Activated naive CD8-positive, alpha-beta T cell treated with anti-CD3 and anti-CD28 coated beads for 36 hours (primary cell): ENCODE results near the gene RNF157. TPM values are rescaled to one million over a fixed set of nuclear protein-coding genes. Genes with fewer than 3 reads are reported as not detected.
"Not testable (repeated sequence)": the region's sequence is repeated elsewhere in the genome, so short reads cannot be mapped to it uniquely, and the experiment has no call there.

Source experiments
- DNase-seq: peaks from one replicate; pipeline ENCODE4 v3.0.0; 2021
- H3K27ac Mint-ChIP-seq: one replicate; pipeline ENCODE4 v1.8.0; 2022; ENCODE audit warnings: mild to moderate bottlenecking, moderate library complexity, mixed read lengths
- H3K27me3 Mint-ChIP-seq: one replicate; pipeline ENCODE4 v1.8.0; 2022; ENCODE audit warnings: mild to moderate bottlenecking, mixed read lengths
- H3K36me3 Mint-ChIP-seq: one replicate; pipeline ENCODE4 v1.8.0; 2021; ENCODE audit warnings: mild to moderate bottlenecking, mixed read lengths
- H3K4me1 Mint-ChIP-seq: one replicate; pipeline ENCODE4 v1.8.0; 2021; ENCODE audit warnings: mixed read lengths
- H3K4me3 Mint-ChIP-seq: one replicate; pipeline ENCODE4 v1.8.0; 2022; ENCODE audit warnings: mild to moderate bottlenecking, moderate library complexity, mixed read lengths
- H3K9me3 Mint-ChIP-seq: one replicate; pipeline ENCODE4 v1.8.0; 2022; ENCODE audit warnings: mixed read lengths
- total RNA-seq, 2 experiments: library from RNA; stranded (reverse); gene quantifications; one replicate each; pipeline ENCODE4 v1.2.3, GENCODE V29; 2021

Gene RNF157
- total RNA-seq, 2 experiments from 2014 or later = 30.4 to 34.7 TPM

GRCh38 chr17:76200354-76200753 is 39.9 kb downstream of the RNF157 start:
- H3K9me3 Mint-ChIP-seq = no peaks in the 10 kb centered on the region
- H3K4me1 Mint-ChIP-seq = peaks cover 59% of the 10 kb centered on the region
- DNase-seq = no peak
- H3K27me3 Mint-ChIP-seq = no peaks in the 10 kb centered on the region
- peak overlapping the region; percentile 92 for H3K27ac Mint-ChIP-seq
- peaks cover 54% of the 10 kb centered on the region for H3K36me3 Mint-ChIP-seq
- H3K4me3 Mint-ChIP-seq = peak overlapping the region; percentile 12

GRCh38 chr17:76199469-76199868 is 40.8 kb downstream of the RNF157 start:
- Mint-ChIP-seq H3K4me3 (peak overlapping the region; percentile 45), H3K27ac (peak overlapping the region; percentile 92), H3K4me1 (peaks cover 59% of the 10 kb centered on the region), H3K36me3 (peaks cover 61% of the 10 kb centered on the region), H3K27me3 (no peaks in the 10 kb centered on the region), H3K9me3 (peaks cover 3% of the 10 kb centered on the region)
- DNase-seq = peak; percentile 62

- no peak overlapping the region for H3K4me3 Mint-ChIP-seq
Observed at GRCh38 chr17:76198702-76199101, 41.6 kb downstream of the RNF157 start.

GRCh38 chr17:76197911-76198310 is 42.4 kb downstream of the RNF157 start:
- no peaks in the 10 kb centered on the region for H3K27me3 Mint-ChIP-seq
- H3K36me3 Mint-ChIP-seq = peaks cover 61% of the 10 kb centered on the region
- no peak overlapping the region for H3K27ac Mint-ChIP-seq
- no peak for DNase-seq
- H3K4me3 Mint-ChIP-seq = no peak overlapping the region
- H3K4me1 Mint-ChIP-seq = peaks cover 70% of the 10 kb centered on the region
- H3K9me3 Mint-ChIP-seq = peaks cover 3% of the 10 kb centered on the region

More at GRCh38 chr17:76198702-76199101, 41.6 kb downstream of the RNF157 start:
- peaks cover 61% of the 10 kb centered on the region for H3K36me3 Mint-ChIP-seq
- H3K9me3 Mint-ChIP-seq = peaks cover 3% of the 10 kb centered on the region
- no peak for DNase-seq
- H3K27ac Mint-ChIP-seq = peak overlapping the region; percentile 92
- H3K27me3 Mint-ChIP-seq = no peaks in the 10 kb centered on the region
- H3K4me1 Mint-ChIP-seq = peaks cover 63% of the 10 kb centered on the region

GRCh38 chr17:76196675-76197074 is 43.6 kb downstream of the RNF157 start:
- peaks cover 3% of the 10 kb centered on the region for H3K9me3 Mint-ChIP-seq
- no peaks in the 10 kb centered on the region for H3K27me3 Mint-ChIP-seq
- H3K4me1 Mint-ChIP-seq = peaks cover 71% of the 10 kb centered on the region
- DNase-seq = no peak
- no peak overlapping the region for H3K4me3 Mint-ChIP-seq
- H3K27ac Mint-ChIP-seq = peak overlapping the region; percentile 40
- peaks cover 59% of the 10 kb centered on the region for H3K36me3 Mint-ChIP-seq

GRCh38 chr17:76195281-76196096 is 44.8 kb downstream of the RNF157 start:
- no peak for DNase-seq
- no peak overlapping the region for H3K4me3 Mint-ChIP-seq
- H3K9me3 Mint-ChIP-seq = peaks cover 3% of the 10 kb centered on the region
- peak overlapping the region; percentile 99 for H3K27ac Mint-ChIP-seq
- H3K27me3 Mint-ChIP-seq = no peaks in the 10 kb centered on the region
- peaks cover 69% of the 10 kb centered on the region for H3K4me1 Mint-ChIP-seq
- peaks cover 56% of the 10 kb centered on the region for H3K36me3 Mint-ChIP-seq

- peak overlapping the region; percentile 68 for H3K4me3 Mint-ChIP-seq
- H3K36me3 Mint-ChIP-seq = peaks cover 48% of the 10 kb centered on the region
- peaks cover 3% of the 10 kb centered on the region for H3K9me3 Mint-ChIP-seq
- peak overlapping the region; percentile 99 for H3K27ac Mint-ChIP-seq
- DNase-seq = peak; percentile 48
- no peaks in the 10 kb centered on the region for H3K27me3 Mint-ChIP-seq
- H3K4me1 Mint-ChIP-seq = peaks cover 67% of the 10 kb centered on the region
Observed at GRCh38 chr17:76193591-76193990, 46.7 kb downstream of the RNF157 start.

GRCh38 chr17:76191896-76192295 is 48.4 kb downstream of the RNF157 start:
- peak overlapping the region; percentile 77 for H3K4me3 Mint-ChIP-seq
- peak overlapping the region; percentile 99 for H3K27ac Mint-ChIP-seq
- H3K9me3 Mint-ChIP-seq = peaks cover 3% of the 10 kb centered on the region
- H3K4me1 Mint-ChIP-seq = peaks cover 66% of the 10 kb centered on the region
- DNase-seq = peak; percentile 46
- peaks cover 44% of the 10 kb centered on the region for H3K36me3 Mint-ChIP-seq
- no peaks in the 10 kb centered on the region for H3K27me3 Mint-ChIP-seq

GRCh38 chr17:76189741-76190140 is 50.6 kb downstream of the RNF157 start:
- peak overlapping the region; percentile 42 for H3K4me3 Mint-ChIP-seq
- H3K36me3 Mint-ChIP-seq = peaks cover 42% of the 10 kb centered on the region
- H3K4me1 Mint-ChIP-seq = peaks cover 71% of the 10 kb centered on the region
- H3K27me3 Mint-ChIP-seq = no peaks in the 10 kb centered on the region
- H3K9me3 Mint-ChIP-seq = peaks cover under 1% of the 10 kb centered on the region
- H3K27ac Mint-ChIP-seq = peak overlapping the region; percentile 99
- no peak for DNase-seq

GRCh38 chr17:76189247-76189646 is 51.0 kb downstream of the RNF157 start:
- Mint-ChIP-seq H3K27me3 (no peaks in the 10 kb centered on the region), H3K4me3 (peak overlapping the region; percentile 42), H3K36me3 (peaks cover 38% of the 10 kb centered on the region), H3K27ac (peak overlapping the region; percentile 99), H3K4me1 (peaks cover 72% of the 10 kb centered on the region), H3K9me3 (no peaks in the 10 kb centered on the region)
- no peak for DNase-seq

- Mint-ChIP-seq H3K4me3 (no peak overlapping the region), H3K4me1 (peaks cover 63% of the 10 kb centered on the region), H3K27ac (peak overlapping the region; percentile 71), H3K9me3 (no peaks in the 10 kb centered on the region), H3K27me3 (no peaks in the 10 kb centered on the region), H3K36me3 (peaks cover 31% of the 10 kb centered on the region)
- no peak for DNase-seq
Observed at GRCh38 chr17:76188213-76189016, 51.9 kb downstream of the RNF157 start.

GRCh38 chr17:76186774-76187173 is 53.5 kb downstream of the RNF157 start:
- not testable (repeated sequence) for H3K27me3 Mint-ChIP-seq

GRCh38 chr17:76184290-76184689 is 56.0 kb downstream of the RNF157 start:
- H3K36me3 Mint-ChIP-seq = peaks cover 44% of the 10 kb centered on the region
- no peak overlapping the region for H3K4me3 Mint-ChIP-seq
- peaks cover 66% of the 10 kb centered on the region for H3K4me1 Mint-ChIP-seq
- H3K27ac Mint-ChIP-seq = no peak overlapping the region
- H3K9me3 Mint-ChIP-seq = no peaks in the 10 kb centered on the region
- no peak for DNase-seq
- no peaks in the 10 kb centered on the region for H3K27me3 Mint-ChIP-seq

More at GRCh38 chr17:76186774-76187173, 53.5 kb downstream of the RNF157 start:
- Mint-ChIP-seq H3K27ac (peak overlapping the region; percentile 58), H3K36me3 (peaks cover 35% of the 10 kb centered on the region), H3K4me1 (peaks cover 58% of the 10 kb centered on the region)
- H3K9me3 Mint-ChIP-seq, H3K4me3 Mint-ChIP-seq, DNase-seq: not testable (repeated sequence)

GRCh38 chr17:76182016-76182764 is 58.1 kb downstream of the RNF157 start:
- peaks cover 60% of the 10 kb centered on the region for H3K4me1 Mint-ChIP-seq

More at GRCh38 chr17:76182016-76182764, 58.1 kb downstream of the RNF157 start:
- no peaks in the 10 kb centered on the region for H3K27me3 Mint-ChIP-seq
- no peaks in the 10 kb centered on the region for H3K9me3 Mint-ChIP-seq
- peaks cover 40% of the 10 kb centered on the region for H3K36me3 Mint-ChIP-seq
- H3K27ac Mint-ChIP-seq = peak overlapping the region; percentile 90
- DNase-seq = peak; percentile 93
- peak overlapping the region; percentile 47 for H3K4me3 Mint-ChIP-seq
